Glomerular endothelial cell (primary cell): Measurements from ENCODE around the gene LMAN2. TPM values are rescaled to one million over a fixed set of nuclear protein-coding genes. Genes with fewer than 3 reads are reported as not detected.

Experiments used
- DNase-seq: peaks from one replicate; pipeline ENCODE4 v3.0.0-alpha.2; 2011; ENCODE audit warnings: low read depth, low spot score; ENCODE audit errors: extremely low read depth
- total RNA-seq: library from RNA; depleted of rRNA; stranded (reverse); fragments of >200 nt; gene quantifications from 2 replicates; pipeline ENCODE4 v1.2.3, GENCODE V29; 2015

Gene LMAN2
- total RNA-seq, 1 donor from 2014 or later, result 316 TPM

DNA sequence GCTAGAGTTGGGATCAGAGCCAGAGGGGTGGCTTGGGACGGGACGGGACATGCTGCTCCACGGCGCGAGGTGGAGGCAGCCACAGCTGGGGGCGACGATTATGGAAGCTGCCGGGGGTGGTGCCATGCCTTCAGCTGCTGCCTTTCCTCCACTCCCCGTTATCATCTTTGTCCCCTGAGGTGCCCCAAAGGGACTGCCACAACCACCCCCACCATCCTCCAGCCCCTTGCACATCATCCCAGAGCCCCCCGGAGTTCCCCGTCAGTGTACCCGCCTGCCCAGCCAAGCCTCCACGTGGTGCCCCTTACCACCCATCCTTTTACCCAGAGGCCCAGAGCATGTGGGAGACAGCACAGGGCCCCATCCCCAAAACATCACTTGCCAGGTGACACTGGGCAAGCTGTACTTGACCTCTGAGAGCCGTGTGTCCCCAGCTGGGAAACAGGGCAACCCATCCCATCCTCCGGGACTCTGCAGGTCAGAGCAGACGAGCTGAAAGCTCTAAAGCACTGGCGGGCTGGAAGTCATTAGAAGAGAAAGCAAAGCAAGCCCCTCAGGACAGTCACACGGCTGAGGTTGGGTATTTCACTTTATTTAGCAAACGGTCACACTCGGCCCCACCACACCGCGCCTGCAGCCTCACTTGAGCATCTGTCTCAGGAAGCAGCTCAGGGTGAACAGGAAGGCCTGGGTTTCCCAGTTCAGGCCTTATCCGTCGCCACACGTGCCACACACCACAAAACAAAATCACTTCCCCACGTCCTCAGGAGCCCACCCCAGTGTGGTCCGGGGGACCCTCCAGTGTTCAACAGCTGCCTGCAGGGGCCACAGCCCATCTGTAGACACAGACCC lies 20.3 kb downstream of the LMAN2 start:
- no peak for DNase-seq

DNA sequence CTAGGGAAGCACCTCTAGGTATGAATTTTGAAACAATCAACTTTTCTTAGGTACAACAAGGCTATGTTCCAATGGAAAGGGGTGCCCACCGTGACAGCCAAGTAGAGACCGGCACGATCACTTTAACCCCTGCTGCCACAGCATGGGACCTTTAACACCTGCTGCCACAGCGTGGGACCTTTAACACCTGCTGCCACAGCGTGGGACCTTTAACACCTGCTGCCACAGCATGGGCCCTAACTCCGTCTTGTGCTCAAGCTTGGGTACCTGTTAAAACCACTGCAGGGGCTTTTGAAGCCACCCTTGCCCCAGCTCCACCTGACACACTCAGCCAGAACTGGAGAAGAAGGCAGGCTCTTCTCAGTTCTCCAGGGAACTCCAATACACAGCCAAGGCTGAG lies 21.6 kb downstream of the LMAN2 start:
- no peak for DNase-seq

DNA sequence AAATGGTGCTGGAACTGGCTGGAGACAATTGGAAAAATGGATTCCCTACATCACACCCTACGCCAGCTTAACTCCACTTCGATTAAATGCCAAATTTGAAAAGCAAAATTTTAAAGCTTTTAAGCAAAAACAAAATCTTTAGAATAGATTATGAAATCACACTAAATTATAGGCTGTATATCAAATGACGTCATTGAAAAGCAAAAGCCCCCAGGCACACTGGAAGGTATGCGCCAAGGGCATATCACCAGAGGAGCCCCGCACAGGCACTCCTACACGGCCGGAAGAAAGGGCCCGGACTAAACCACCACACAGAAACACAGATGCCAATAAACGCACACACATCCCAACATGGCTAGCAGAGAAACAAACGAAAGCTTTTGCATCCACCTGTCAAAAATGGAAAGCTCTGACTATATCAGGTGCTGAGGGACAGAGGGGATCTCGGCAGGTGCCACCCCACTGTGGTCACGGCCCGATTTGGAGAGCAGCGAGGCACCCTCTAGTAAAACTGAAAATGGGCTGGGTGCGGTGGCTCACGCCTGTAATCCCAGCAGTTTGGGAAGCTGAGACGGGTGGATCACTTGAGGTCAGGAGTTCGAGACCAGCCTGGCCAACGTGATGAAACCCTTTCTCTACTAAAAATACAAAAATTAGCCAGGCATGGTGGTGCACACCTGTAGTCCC lies 22.8 kb downstream of the LMAN2 start:
- no peak for DNase-seq

DNA sequence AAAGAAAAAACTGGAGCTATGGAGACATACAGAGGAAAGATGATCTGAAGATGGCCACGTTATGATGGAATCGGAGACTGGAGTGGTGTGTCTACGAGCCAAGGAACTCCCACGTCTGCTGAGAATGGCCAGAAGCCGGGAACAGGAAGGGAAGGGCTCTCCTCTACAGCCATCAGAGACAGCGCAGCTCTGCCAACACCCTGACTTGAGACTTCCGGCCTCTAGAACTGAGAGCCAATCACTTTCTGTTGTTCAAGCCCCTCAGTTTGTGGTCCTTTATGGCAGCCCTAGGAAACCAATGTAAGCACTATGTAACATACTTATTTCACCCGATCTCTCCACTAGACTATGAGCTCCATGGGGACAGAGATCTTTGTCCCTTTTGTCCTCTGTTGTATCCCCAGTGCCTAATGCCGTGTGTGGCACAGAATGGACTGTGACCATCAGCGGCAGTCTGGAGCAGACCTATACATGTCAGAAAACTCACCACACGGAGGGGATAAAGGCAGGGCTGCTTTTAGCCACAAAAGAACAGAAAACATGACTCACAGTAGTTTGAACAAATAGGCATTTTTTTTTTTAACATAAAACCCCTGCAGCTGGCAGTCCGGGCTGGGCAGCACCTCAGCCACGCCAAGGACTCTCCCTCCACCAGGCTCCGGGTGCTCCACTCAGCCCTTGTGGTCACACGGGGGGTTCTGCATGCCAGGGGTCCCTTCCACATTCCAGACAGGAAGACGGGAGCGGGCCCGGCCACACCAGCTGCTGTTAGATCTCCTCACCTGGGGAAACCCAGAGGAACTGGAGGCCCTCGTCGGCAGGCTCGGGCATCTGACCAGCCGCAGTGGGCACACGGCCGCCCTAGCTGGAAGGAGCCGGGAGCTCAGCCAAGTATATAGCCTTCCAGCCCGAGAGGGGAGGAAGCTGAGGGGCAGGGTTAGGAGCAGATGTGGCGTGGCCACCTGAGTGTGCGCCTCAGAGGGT lies 23.6 kb downstream of the LMAN2 start:
- no peak for DNase-seq

DNA sequence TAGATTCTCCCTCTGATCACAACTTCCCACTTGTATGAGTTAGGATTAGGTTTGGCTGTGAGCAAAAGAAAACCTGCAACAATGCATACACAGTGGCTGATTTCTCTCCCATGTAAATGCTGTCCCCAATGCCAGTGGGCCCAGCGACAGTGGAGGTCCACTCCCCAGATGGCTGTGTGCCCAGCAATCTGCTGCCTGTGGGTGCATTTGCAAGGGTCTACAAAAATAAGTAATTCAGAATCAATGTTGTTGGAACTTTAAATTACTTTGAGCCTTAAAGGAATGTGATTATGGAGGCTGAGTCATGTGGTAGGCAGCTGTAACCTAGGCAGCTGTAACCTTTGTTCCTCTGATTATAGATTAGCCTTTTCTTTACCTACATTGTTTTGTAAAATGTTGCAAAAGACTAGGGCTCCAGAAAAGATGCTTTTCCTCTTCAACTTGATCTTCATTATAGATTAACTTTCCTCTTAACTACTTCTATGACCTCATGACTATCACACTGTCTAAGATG lies 25.5 kb downstream of the LMAN2 start:
- no peak for DNase-seq

DNA sequence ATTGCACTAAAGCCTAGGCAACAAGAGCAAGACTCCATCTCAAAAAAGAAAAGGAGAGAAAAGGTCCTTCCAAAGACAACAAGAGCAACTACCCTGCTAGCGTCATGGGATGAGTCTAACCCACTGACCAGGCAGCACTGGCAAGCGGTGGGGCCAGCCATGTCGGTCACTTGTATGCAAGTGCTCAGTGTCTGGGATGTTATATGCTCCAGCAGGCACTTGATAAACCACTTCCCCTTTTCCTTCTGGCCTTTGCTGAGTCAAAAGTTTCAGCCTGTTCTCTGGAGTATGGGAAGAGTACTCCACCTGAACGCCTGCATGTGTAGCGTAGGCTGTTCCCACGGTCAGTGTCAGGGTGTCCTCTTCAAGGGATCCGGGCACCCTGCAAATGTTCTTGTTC lies 30.6 kb downstream of the LMAN2 start:
- DNase-seq, result no peak

DNA sequence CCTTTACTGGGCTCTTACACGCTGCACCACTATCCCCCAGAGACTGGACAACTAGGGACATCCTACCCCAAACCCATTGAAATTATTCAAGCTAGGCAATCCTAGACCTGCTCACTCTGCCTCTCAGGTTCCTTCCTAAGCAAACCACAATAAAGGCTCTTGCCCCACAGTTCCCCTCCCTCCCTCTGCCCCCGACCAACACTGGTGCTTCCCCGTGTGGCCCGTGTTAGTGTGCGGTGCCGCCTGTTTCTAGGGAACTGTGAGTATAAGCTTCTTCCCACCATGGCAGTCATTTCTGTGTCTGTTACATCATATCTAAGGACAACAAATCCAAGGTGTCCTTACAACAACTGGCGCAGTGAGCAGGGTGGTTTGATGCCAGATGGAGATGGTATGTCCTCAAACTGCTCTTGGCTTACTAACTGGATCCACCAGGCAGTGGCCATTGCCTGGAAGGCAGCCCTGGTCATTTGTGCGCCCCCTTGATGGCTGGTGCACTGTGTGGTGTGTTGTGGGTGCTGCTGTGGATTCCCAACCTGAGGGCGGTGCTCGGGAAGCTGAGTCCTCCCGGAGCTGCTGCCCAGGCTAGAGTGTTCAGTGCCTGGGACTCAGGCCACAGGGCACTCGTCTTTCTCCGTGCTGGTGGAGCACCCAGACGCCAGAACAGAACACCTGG lies 31.4 kb downstream of the LMAN2 start:
- DNase-seq, result no peak

DNA sequence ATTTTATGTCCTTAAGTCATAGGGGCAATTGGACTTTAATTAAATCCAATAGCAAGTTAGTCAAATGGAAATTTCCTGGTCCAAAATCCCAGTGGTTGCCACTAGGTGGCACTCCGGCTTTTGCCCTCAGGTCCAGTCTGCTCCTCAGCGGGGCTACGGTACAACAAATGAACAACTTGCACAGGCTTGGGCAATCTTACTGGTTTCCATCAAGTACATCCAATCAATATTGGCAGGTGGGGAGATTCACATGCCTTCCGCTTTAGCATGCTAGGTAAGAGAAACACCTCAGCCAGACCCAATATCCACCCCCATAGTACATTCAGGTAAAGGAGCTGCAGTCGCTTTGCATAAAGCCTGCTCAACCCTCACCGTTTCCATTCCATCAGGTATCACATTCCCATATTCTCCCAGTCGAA lies 33.5 kb downstream of the LMAN2 start:
- peak; percentile 65 for DNase-seq

DNA sequence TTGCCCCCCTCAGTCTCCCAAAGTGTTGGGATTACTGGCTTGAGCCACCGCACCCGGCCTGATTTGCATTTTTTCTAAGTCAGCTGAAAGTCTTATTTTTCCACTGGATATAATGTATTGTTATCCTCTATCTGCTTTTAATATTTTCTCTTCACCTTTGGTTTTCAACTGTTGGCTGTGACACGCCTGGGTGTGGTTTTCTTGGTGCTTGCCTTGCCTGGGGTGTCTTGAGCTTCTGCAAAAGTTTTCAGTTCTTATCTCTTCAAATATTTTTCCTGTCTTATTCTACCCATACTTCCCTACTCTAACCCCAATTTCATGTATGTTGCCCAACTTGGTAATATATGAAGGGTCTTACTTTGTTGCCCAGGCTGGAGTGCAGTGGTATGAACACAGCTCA lies 35.5 kb downstream of the LMAN2 start:
- no peak for DNase-seq

DNA sequence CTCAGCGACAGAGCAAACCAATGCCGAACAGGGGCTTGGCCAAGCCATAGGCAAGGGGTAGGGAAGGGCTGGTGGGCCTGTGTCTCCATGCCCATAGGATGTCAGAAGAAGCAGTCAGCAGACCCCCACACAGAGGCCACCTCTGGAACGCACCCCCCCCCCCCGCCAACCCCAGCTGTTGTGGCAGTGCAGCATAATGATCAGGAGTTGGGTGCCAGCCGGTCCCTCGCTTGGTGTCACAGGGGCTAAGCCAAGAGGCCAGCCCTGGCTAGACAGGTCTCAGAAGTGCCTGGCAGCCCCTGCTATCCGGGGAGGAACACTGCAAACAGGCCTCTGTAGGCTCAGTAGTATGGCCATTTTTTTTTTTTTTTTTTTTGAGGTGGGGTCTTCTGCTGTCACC lies 36.1 kb downstream of the LMAN2 start:
- no peak for DNase-seq

DNA sequence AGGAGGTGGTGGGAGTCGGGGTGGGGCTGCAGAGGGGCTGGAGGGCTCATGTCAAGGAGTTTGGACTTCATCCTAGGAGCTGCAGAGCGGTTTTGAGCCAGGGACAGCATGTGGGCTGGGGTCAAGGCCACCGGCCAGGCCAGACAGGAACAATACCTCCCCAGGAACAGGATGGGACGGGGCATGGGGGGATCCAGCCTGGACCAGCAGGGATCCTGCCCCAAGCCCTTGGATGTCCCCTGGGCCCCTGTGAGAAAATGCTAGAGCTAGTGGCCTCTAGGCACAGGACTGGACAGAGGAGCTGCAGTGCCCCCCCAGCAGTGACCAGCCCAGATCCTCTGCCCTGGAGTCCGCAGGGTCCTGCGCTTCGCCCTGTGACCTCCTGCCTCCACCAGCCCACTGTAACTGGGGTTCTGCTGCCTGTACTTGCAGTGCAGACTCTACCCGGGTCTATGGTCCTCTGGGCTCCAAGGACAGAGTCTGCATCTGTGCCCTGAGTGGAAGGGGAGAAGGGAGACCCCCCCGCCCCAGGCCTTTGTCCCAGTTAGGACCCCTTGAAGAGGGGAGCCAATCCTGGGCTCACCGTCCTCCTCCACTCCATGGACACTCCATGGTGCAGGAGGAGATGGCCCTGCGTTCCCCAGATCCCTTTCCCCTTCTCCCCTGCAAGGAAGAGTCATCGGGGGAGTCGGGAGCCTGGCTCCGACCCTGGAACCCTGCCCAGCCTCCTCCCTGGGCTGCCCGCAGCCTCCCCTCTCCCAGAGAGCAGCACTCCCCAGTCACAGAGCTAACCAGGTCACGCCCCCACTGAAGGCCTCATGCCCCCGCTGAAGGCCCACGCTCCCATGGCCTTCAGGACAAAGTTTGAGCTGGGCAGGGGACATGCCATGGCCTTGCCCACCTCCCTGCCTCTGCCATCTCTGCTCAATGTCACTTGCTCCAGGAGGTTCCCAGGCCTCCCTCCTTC lies 36.8 kb downstream of the LMAN2 start:
- DNase-seq, result no peak

DNA sequence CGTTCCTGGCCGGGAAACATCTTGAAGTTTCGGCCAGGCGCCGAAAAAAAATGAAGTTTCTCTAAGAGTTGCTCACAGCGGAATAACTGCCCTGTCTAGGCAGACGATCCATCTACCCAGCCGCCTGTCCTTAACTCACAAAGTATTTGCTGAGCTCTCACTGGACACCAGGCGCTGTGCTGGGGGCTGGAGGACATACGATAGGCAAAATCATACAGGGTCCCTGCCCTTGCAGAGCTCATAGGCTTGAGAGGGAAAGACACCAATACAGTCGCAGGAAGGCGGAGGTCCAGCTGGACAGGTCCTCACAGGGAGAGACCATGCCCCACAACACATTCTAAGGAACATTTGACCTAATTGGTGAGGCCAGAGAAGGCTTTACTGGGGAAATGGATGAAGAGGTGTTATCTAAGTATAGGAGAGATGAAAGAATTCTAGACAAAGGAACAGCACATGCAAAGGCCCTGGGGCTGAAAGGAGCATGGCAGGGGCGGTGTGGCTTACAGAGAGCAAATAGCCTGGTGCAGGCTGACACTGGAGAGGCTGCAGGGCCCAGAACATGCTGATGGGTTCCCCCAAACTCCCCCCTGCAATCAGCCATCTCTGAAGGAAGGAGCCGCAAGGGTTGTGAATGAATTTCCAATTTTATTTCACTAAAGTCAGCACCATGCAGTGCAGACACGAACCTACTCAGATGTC lies 37.8 kb downstream of the LMAN2 start:
- DNase-seq, result no peak

DNA sequence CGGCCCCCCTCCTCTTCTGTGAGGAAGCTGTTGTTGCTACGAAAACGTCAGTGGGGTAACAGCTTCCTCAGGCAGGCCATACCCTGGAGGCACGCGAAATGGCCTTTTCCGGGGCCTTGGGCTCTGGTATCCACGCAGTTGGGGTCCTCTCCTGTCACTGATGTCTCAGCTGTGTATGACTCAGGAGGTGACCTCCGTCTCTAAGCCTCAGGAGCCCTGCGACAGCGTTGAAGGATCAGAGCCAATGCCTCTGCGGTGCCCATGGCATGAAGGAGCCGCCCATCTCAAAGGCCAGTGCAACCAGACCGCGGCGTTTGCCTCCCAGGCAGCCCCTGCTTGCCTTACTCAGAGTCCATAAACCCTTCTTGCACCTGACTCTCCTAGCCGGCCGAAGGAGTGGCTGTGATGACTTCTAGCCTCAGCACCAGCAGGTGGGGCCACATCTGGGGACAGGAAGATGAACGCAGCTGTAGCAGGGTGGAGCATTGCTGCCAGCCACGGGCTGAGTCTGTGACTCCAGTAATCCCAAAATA lies 38.8 kb downstream of the LMAN2 start:
- no peak for DNase-seq

DNA sequence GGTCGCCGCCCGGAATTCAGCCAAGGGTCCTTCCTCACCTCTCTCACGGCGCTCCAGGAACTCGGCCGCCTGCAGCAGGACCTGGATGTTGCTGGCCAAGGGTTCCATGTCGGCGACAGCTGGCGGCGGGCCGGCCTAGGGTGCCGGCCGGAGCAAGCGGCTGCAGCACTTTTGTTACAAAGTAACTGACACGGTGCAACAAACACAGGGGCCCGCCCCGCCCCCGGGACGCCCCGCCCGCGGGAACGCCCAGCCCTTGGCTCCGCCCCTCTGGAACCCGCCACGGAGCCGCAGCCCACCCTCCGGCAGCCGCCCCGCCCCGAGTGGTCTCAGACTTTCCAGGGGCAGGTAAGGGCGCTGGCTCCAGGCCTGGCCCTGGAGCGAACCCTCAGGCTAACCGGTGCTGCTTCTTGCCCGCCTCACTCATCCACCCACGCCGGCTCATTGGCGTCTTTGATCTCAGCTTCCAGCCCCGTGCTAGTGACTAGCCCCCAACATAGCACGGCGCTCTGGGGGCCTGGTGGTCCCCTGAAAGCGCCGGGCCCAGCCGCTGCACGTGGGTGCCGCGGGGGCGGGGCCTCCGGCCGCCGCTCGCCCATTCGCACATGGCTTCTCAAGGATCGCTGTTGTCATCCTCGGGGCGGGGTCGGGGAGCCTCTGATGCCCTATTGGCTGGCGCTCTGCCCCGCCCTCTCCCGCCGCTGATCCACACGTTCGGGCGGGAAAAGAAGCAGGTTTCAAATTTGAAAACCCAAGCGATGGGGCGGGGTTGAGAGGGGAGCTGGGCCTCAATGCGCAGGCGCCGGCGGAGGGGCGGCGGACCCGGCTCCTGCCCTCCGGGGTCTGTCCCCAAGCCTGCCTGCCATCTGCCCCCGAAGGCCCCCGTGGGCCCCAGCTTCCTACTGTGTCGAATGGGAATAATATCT lies 39.5 kb downstream of the LMAN2 start, which contains the start of gene MXD3:
Gene MXD3, minus strand, starts transcription at position 176 of the 926 bp plus-strand sequence. Its CDS starts 68 bp downstream, at position 108.
- DNase-seq, result no peak

DNA sequence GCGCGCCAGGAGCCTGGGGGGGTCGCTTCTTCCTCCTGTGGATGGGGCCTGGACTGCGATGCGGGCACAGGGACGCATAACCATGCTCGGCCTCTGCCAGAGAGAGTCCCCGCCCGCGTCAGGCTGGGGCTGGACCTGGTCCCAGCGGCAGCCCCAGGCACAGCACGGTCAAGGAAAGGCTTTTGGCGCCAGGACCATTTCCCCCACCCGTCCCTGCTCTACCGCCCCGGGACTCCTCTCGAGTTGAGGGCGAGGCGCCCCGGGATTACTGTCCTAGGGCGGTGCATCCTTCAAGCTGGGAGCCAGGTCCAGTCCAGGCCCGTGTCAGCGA lies 40.1 kb downstream of the LMAN2 start:
- no peak for DNase-seq

DNA sequence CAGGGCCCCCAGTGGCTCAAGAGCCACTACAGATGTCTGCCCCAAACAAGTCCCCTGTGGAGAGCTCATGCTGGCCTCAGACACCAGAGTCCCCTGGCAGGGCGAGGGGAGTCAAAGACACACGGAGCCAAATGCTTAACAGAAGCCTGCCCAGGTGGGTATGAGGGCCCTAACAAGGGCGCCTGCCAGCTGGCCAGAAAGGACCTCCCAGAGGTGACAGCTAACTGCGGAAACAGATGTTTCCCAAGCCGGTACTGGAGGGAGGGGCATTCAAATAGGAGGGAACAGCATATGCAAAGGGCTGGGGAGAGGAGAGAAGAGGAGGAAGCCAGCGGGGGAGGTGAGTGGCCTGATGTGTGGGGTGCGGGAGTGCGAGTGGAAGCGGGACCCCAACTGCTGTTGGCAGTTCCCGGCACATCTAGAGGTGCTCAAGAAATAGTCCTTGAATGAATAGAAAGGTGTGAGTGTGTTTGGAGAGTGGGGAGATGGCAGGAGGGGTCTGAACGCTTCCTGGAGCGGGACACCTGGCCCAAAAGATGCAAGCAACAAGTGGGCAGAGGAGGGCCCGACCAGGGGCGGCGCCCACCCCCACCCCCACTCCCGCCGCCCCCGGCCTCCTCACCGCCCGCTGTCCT lies 40.6 kb downstream of the LMAN2 start:
- DNase-seq, result no peak

DNA sequence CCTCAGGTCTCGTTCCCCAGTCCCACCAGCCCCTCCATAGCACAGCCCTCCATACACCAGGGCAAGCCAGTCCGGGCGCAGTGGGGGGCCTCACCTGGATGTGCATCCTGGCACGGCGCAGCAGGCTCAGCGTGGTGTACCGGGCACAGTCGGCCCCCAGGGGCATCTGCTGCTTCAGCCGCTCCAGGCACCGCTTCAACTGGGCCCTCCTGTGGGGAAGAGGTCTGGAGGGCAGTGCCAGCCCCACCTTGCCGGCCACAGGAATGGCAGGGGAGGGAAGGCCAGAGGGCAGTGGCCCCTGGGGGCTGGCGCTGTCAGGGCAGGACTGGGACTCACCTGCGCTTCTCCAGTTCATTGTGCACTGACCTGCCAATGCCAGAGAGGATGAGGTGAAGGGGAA lies 41.1 kb downstream of the LMAN2 start:
- DNase-seq, result no peak
